Measurements from ENCODE around the gene SLC8A1. TPM values are rescaled to one million over a fixed set of nuclear protein-coding genes. Genes with fewer than 3 reads are reported as not detected.

SLC8A1 gene
- total RNA-seq, 3 donors from 2014 or later: 8.2 to 14.2 (median 12.2) TPM

DNA sequence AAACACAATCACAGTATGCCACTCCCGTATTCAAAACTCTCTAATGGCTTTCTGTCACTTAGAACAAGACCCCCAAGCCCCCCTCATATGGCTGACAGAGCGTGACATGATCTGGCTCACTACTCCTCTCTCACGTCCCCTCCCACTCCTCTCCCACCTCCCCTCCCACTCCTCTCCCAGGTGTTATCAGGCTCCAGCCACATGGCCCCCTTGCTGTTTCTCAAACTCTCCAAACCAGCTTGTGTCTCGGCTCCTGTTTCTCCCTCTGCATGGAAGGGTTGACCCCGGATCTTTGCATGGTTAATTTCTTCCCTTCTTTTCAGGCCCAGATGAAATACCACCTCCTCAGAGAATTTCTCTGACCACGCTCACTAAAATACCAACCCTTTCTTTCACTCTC, 180.8 kb downstream of the SLC8A1 start:
- TF ChIP-seq POLR2AphosphoS5 (IDR thresholded peaks at IDR 0.05) (no peak), POLR2A (IDR thresholded peaks at IDR 0.05) (no peak)
- TF ChIP-seq, protein P1, sequence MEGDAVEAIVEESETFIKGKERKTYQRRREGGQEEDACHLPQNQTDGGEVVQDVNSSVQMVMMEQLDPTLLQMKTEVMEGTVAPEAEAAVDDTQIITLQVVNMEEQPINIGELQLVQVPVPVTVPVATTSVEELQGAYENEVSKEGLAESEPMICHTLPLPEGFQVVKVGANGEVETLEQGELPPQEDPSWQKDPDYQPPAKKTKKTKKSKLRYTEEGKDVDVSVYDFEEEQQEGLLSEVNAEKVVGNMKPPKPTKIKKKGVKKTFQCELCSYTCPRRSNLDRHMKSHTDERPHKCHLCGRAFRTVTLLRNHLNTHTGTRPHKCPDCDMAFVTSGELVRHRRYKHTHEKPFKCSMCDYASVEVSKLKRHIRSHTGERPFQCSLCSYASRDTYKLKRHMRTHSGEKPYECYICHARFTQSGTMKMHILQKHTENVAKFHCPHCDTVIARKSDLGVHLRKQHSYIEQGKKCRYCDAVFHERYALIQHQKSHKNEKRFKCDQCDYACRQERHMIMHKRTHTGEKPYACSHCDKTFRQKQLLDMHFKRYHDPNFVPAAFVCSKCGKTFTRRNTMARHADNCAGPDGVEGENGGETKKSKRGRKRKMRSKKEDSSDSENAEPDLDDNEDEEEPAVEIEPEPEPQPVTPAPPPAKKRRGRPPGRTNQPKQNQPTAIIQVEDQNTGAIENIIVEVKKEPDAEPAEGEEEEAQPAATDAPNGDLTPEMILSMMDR (IDR thresholded peaks at IDR 0.05): no peak
- no peaks in the 10 kb centered on the region for H3K4me1 ChIP-seq
- DNase-seq (ENCODE audit: low spot score in 2 of 2): no peak
- no peaks in the 10 kb centered on the region for H3K9me3 ChIP-seq
- H3K27ac ChIP-seq: no peak overlapping the region
- H3K4me3 ChIP-seq: no peak overlapping the region
- intact Hi-C loops (cut with DNase I; ENCODE audit: low total_unique reads): no loop called here
- no peaks in the 10 kb centered on the region for H3K36me3 ChIP-seq
- no peaks in the 10 kb centered on the region for H3K27me3 ChIP-seq

DNA sequence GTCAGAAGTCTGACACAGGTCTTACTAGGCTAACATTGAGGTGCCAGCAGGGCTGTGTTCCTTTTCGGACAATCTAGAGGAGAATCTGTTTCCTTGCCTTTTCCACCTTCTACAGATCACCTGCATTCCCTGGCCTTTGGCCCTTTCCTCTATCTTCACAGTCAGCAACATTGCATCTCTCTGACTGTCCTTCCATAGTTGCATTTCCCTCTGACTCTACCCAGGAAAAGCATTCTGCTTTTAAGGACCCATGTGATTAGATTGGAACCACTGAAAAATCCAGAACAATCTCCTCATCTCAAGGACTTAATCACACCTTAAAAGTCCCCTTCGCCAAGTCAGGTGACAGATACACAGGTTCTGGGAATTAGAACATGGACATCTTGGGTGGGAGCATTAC, 181.5 kb downstream of the SLC8A1 start:
- TF ChIP-seq, protein P1 (IDR thresholded peaks at IDR 0.05): no peak
- TF ChIP-seq POLR2AphosphoS5 (IDR thresholded peaks at IDR 0.05): no peak
- no peak for TF ChIP-seq POLR2A (IDR thresholded peaks at IDR 0.05)
- Histone ChIP-seq H3K36me3 (no peaks in the 10 kb centered on the region), H3K4me3 (no peak overlapping the region), H3K27me3 (no peaks in the 10 kb centered on the region), H3K9me3 (no peaks in the 10 kb centered on the region), H3K4me1 (no peaks in the 10 kb centered on the region), H3K27ac (no peak overlapping the region)
- intact Hi-C loops (cut with DNase I; ENCODE audit: low total_unique reads): no loop called here
- no peak for DNase-seq (ENCODE audit: low spot score in 2 of 2)

DNA sequence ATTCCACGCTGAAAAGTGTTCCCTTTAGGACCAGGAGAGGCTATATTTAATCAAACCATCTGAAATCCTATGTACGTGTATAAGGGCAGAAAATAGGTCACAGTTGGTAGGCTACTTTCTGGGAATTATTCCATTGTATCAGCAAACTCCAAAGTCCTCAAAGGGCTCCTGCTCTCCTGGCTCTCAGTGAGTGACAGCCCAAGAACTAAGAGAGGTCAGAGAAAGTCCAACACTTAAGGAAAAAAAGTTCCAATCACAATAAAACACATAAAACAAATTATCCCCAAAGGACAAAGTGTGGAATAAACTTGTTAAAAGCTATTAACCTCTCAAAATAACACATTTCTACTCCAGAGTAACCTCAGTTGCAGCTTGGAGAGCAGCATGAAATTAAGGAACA, 183.3 kb downstream of the SLC8A1 start:
- TF ChIP-seq POLR2AphosphoS5 (IDR thresholded peaks at IDR 0.05) (no peak), POLR2A (IDR thresholded peaks at IDR 0.05) (no peak)
- TF ChIP-seq, protein P1 (IDR thresholded peaks at IDR 0.05): no peak
- Histone ChIP-seq H3K4me1 (no peaks in the 10 kb centered on the region), H3K27ac (no peak overlapping the region), H3K36me3 (no peaks in the 10 kb centered on the region), H3K4me3 (no peak overlapping the region), H3K9me3 (no peaks in the 10 kb centered on the region), H3K27me3 (no peaks in the 10 kb centered on the region)
- intact Hi-C loops (cut with DNase I; ENCODE audit: low total_unique reads): no loop called here
- DNase-seq (ENCODE audit: low spot score in 2 of 2): no peak

DNA sequence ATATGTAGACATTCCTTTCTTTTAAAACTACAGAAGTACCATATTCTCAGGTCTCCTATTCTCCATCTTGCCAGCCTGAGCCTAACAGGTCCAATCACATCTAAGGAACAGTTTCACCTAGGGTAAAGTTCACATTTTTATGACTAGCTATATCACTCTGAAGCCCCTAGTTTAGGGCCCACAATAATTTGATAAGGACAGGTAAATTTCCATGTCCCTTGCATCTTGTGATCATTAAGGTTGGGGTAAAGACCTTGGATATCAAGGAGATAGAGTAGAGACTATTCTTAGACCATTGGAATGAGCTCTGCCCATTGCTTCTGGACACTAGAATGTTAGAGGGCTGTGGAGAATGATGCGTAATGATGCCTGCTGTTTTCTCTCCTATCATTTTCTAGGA, 185.7 kb downstream of the SLC8A1 start:
- no peak overlapping the region for H3K27ac ChIP-seq
- no peak for DNase-seq (ENCODE audit: low spot score in 2 of 2)
- H3K27me3 ChIP-seq: no peaks in the 10 kb centered on the region
- H3K9me3 ChIP-seq: no peaks in the 10 kb centered on the region
- TF ChIP-seq, protein P1 (IDR thresholded peaks at IDR 0.05): no peak
- TF ChIP-seq POLR2A (IDR thresholded peaks at IDR 0.05) (no peak), POLR2AphosphoS5 (IDR thresholded peaks at IDR 0.05) (no peak)
- intact Hi-C loops (cut with DNase I; ENCODE audit: low total_unique reads): no loop called here
- H3K36me3 ChIP-seq: no peaks in the 10 kb centered on the region
- no peaks in the 10 kb centered on the region for H3K4me1 ChIP-seq
- no peak overlapping the region for H3K4me3 ChIP-seq

DNA sequence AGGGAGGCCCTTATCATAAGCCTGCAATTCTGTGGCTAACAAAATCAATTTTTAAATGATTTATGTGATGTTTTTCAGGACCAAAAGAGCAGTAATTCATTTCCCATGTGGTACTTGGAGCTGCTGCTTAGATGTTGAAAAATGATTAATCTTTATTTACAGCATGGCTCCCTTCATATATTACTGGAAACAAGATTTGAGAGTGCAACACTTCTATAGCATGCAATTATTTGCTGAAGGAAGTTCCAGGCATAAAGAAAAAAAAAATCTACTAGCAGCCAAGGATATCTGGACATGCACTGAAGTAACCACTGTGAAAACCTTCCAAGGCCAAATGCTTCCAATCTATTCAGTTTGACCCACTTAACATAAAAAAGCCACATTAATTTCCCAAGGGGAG, 186.3 kb downstream of the SLC8A1 start:
- TF ChIP-seq, protein P1 (IDR thresholded peaks at IDR 0.05): no peak
- no peak for TF ChIP-seq POLR2AphosphoS5 (IDR thresholded peaks at IDR 0.05)
- no peak for TF ChIP-seq POLR2A (IDR thresholded peaks at IDR 0.05)
- H3K36me3 ChIP-seq: no peaks in the 10 kb centered on the region
- DNase-seq (ENCODE audit: low spot score in 2 of 2): no peak
- H3K4me3 ChIP-seq: no peak overlapping the region
- no peaks in the 10 kb centered on the region for H3K4me1 ChIP-seq
- intact Hi-C loops (cut with DNase I; ENCODE audit: low total_unique reads): no loop called here
- H3K27ac ChIP-seq: no peak overlapping the region
- H3K27me3 ChIP-seq: no peaks in the 10 kb centered on the region
- H3K9me3 ChIP-seq: no peaks in the 10 kb centered on the region

Measured in breast epithelium (tissue), 4 donors.